ENCODE data around the gene UPF3A.
"Not testable (repeated sequence)": the region's sequence is repeated elsewhere in the genome, so short reads cannot be mapped to it uniquely, and the experiment has no call there.

UPF3A gene, protein sequence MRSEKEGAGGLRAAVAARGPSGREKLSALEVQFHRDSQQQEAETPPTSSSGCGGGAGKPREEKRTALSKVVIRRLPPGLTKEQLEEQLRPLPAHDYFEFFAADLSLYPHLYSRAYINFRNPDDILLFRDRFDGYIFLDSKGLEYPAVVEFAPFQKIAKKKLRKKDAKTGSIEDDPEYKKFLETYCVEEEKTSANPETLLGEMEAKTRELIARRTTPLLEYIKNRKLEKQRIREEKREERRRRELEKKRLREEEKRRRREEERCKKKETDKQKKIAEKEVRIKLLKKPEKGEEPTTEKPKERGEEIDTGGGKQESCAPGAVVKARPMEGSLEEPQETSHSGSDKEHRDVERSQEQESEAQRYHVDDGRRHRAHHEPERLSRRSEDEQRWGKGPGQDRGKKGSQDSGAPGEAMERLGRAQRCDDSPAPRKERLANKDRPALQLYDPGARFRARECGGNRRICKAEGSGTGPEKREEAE

DNA sequence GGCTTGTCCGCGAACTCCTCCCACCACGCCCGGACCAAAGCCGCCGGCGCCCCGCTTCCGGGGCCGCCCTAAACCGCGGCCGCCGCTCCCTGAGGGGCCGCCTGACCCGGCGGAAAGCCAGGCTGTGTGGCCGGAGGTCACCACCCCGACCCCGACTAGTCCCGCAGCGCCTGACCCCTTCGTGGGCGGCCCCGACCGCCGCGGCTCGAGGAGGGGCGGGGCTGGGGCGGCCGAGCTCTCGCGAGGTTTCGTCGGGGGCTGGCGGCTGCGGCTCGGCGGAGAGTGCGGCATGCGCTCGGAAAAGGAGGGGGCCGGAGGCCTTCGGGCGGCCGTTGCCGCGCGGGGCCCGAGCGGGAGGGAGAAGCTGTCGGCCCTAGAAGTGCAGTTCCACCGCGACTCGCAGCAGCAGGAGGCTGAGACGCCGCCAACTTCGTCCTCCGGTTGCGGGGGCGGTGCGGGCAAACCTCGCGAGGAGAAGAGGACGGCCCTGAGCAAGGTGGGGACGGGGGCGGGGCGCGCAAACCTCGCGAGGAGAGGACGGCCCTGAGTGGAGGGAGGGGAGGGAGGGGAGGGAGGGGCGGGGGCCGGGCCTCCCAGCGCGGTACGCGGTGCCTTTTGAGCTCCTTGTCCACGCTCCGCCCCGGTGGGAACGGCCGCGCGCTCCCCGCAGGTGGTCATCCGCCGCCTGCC, at the start of gene UPF3A:
TSS of gene UPF3A (plus strand) at position 251 of the 690 bp plus-strand sequence. CDS start at position 290, 39 bp downstream.
- peak; percentile 88 for DNase-seq

GRCh38 chr13:114231886-114232285, 49.5 kb upstream of the UPF3A start:
- no peak for DNase-seq

- DNase-seq = no peak
Measured at GRCh38 chr13:114234266-114234644, 47.1 kb upstream of the UPF3A start.

- DNase-seq = peak; percentile 95
Measured at GRCh38 chr13:114234645-114235421, 46.6 kb upstream of the UPF3A start, which contains the start of gene CDC16. Gene CDC16 (plus strand): TSS chr13:114234897. CDS start chr13:114235085, 188 bp downstream.

GRCh38 chr13:114235697-114236096, 45.7 kb upstream of the UPF3A start:
- no peak for DNase-seq

- DNase-seq = no peak
Measured at GRCh38 chr13:114236227-114236626, 45.2 kb upstream of the UPF3A start.

DNA sequence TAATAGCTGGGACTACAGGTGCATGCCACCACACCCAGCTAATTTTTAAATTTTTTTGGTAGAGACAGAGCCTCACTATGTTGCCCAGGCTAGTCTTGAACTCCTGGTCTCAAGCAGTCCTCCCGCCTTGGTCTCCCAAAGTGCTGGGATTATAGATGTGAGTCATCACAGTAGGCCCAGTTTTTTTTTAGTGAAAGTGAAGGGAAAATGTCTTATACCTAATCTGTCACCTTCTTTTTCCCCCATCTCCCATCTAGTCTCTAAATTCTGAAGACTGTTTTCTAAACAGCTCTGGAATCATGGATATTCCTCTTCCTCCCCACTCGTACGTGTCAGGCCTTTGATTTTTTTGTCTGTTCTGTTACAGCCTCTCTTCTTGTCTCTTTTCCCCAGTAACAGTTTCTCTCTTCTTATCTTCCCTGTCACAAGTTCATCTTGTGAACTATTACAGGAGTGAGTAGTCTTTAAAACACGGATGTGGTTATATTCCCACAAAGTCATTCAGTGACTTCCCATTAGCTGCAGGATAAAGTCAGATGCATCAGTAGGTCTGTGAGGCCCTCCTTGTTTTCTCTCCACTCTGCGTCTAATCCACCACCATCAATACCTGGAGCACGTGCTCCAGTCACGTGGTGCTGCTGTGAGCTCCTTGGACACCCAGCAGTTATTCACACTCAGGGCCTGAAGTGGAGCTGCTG, 43.8 kb upstream of the UPF3A start:
- no peak for DNase-seq

DNA sequence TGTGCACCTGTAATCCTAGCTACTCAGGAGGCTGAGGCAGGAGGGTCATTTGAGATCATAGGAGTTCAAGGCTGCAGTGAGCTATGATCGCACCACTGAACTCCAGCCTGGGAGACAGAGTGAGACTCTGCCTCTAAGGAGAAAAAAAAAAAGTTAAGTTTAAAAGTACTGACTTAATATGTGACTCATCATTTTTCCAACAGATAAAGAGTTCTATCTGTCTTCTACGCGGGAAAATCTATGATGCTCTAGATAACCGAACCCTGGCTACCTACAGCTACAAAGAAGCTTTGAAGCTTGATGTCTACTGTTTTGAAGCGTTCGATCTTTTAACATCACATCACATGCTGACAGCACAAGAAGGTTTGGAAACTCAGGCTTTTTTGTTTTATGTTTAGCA, 39.5 kb upstream of the UPF3A start:
- no peak for DNase-seq

- DNase-seq = no peak
Measured at GRCh38 chr13:114243971-114244370, 37.4 kb upstream of the UPF3A start.

- no peak for DNase-seq
Measured at GRCh38 chr13:114244637-114245036, 36.8 kb upstream of the UPF3A start.

DNA sequence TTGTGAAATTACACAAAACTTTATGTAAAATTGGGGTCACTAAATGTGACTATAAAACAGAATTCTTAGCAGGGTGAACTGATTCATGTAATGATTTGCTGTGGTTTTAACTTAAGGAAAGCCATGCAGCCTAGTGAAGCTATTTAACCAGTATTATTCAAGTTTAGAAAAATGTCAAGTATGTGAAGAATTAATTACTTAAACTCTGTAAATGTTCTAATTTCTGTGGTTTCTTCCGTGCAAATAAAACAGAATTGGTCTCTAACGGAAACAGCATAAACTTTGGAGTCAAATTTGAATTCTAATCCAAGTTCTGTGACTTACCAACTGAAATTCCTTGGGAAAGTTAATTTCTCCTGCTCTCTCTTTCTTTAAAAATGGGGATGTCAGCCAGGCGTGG, 33.4 kb upstream of the UPF3A start:
- no peak for DNase-seq

DNA sequence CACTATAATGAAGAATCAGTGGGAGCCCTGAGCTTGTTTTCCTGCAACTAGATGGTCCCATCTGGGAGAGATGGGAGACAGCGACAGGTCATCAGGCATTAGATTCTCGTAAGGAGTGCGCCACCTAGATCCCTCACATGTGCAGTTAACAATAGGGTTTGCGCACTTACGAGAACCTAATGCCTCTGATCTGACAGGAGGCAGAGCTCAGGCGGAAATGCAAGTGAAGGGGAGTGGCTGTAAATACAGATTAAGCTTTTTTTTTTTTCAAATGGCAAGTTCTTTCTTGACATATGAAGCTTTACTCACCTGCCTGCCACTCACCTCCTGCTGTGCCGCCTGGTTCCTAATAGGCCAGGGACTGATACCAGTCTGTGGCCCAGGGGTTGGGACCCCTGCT, 32.3 kb upstream of the UPF3A start:
- DNase-seq = no peak

DNA sequence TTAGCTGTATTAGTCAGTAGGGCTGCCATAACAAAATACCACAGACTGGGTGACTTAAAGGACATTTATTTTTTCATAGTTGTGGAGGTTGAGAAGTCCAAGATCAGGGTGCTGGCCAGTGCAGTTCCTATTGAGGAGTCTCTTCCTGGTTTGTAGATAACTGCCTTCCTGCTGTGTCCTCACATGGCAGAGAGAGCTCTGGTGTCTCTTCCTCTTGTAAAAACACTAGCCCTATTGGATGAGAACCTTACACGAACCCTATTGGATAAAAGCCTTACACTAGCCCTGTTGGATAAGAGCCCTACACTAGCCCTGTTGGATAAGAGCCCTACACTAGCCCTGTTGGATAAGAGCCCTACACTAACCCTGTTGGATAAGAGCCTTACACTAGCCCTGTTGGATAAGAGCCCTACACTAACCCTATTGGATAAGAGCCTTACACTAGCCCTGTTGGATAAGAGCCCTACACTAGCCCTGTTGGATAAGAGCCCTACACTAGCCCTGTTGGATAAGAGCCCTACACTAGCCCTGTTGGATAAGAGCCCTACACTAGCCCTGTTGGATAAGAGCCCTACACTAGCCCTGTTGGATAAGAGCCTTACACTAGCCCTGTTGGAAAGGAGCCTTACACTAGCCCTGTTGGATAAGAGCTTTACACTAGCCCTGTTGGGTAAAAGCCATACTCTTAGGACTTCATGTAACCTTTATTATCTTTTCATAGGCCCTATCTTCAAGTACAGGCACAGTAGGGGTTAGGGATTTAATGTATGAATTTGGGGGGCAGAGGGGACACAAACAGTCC, 29.6 kb upstream of the UPF3A start:
- not testable (repeated sequence) for DNase-seq

- DNase-seq = no peak
Measured at GRCh38 chr13:114256547-114256946, 24.9 kb upstream of the UPF3A start.

DNA sequence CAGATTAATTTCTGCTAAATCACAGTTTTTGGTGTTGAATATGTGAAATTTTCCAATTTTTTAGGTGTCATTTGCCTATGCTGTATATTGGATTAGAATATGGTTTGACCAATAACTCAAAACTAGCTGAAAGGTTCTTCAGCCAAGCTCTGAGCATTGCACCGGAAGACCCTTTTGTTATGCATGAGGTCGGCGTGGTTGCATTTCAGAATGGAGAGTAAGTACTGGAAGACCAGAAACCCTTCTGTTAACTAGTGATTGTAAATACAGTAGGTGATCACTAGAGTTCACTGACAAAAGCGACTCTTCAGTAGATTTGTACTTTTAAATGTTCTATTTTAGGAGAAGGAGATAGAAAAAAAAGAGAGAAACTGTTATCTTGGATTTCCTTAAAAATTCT, 24.4 kb upstream of the UPF3A start:
- DNase-seq = no peak

DNA sequence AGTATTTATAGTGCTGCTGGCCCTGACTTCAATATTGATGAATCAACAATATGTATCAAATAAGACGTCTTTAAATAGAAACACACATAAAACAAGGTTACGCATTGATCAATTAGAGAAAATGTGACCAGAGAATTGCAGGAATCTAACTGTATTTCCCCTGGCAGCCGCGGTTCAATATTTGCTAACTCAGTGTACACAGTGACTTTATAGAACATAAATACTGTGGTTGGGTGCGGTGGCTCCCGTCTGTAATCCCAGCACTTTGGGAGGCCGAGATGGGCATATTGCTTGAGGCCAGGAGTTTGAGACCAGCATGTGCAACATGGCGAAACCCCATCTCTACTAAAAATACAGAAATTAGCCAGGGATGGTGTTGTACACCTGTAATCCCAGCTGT, 22.8 kb upstream of the UPF3A start:
- no peak for DNase-seq

DNA sequence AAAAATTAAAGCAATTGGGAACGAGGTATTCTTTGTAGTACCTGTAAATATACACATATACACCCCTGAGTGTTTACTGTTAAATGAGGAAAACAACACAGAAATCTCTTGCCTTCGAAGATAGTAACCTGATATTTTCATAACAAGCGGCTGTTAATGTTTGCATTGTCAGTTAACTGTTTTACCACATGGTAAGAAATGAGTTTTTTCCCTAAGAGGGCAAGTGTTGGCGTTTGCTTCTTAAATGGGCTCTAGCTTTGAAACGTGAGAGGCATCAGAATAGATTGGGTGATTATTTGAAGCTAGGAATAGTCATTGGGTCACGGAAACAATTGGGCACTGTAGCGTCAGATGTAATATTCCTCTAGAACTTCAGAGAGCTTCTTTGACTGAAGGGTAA, 22.0 kb upstream of the UPF3A start:
- DNase-seq = no peak

DNA sequence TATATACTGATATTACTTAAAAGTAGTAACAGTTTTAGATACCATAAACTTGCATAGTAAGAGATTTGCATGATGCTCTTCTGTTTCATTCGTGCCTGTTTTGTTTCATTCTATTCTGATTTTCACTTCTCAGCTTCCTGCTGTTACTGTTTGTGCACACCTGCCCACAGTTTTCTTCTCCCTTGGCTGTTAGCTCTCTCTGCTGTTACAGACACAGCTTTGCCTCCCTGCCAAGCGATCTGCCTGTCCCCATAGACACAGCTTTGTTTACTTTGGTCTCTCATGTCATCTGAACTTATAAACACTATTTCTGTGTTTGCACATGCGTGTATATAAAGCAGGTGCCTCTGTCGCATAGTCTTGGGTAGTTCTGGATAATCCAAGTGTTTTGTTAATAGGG, 21.4 kb upstream of the UPF3A start:
- peak; percentile 58 for DNase-seq

- no peak for DNase-seq
Measured at GRCh38 chr13:114260814-114261213, 20.6 kb upstream of the UPF3A start.

DNA sequence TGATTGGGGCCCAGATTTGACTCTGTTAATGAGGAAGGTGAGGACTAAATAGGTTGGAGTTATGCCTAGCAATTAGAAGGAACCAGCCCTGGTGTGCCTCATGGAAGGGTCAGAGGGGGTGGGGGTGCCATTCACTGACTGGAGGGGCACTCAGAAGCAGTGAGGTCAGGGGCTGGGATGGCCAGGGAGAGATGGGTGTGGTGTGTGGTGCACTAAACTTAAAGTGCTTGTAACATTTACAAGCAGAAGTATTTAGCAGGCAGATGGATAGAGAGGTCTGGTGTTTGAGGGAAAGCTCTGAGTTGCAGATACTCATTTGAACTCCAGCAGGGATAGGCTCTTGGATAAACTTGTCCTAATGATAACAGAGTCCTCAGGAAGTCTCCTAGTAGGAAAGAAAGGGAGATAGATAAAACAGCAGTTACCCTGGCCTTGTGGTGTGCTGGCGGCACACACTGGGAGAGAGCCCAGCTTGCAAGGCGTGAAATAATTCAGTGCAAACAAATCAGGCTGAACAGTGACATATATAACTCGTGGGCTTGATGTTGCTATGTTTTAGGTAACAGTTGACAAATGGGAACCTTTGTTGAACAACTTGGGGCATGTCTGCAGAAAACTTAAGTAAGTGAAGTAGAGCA, 20.0 kb upstream of the UPF3A start:
- DNase-seq = no peak

- no peak for DNase-seq
Measured at GRCh38 chr13:114263578-114263977, 17.8 kb upstream of the UPF3A start.

Data from NCI-H1105 (cell line).